Measurements from ENCODE around the gene TAF11. TPM values are rescaled to one million over a fixed set of nuclear protein-coding genes. Genes with fewer than 3 reads are reported as not detected.
"Not testable (repeated sequence)": the region's sequence is repeated elsewhere in the genome, so short reads cannot be mapped to it uniquely, and the experiment has no call there.

Gene TAF11
- total and polyA plus RNA-seq, 4 donors, result 7.3 to 16.0 (median 12.1) TPM

- DNase-seq (ENCODE audit: low spot score), result no peak
- Histone ChIP-seq H3K27me3 (ENCODE audit: control insufficient read depth in 4 of 4, insufficient read depth in 4 of 4, low read length in 3 of 4) (no peaks in the 10 kb centered on the region), H3K9me3 (ENCODE audit: control insufficient read depth in 4 of 4, low read length in 3 of 4) (no peaks in the 10 kb centered on the region), H3K27ac (ENCODE audit: low read depth in 1 of 2, low read length in 2 of 2) (no peak overlapping the region), H3K4me3 (ENCODE audit: low read depth in 1 of 3, low read length in 3 of 3) (no peak overlapping the region), H3K9ac (ENCODE audit: low read depth in 1 of 2, low read length in 2 of 2) (no peak overlapping the region), H3K4me1 (ENCODE audit: control insufficient read depth in 4 of 4, insufficient read depth in 4 of 4, low read length in 3 of 4) (no peaks in the 10 kb centered on the region), H3K36me3 (ENCODE audit: control insufficient read depth in 4 of 4, insufficient read depth in 3 of 4, low read depth in 1 of 4, low read length in 3 of 4) (peaks cover 5 to 39% (median 33%) of the 10 kb centered on the region in 4 donors)
- WGBS, result 91% methylated on average over 4 of the region's 4 CpGs
- TF ChIP-seq GABPA (IDR thresholded peaks at IDR 0.05 in 1 of 2, conservative IDR thresholded peaks at IDR 0.05 in 1 of 2) (no peak), ATF3 (IDR thresholded peaks at IDR 0.05) (no peak), SP1 (IDR thresholded peaks at IDR 0.05) (no peak), TAF1 (conservative IDR thresholded peaks at IDR 0.05) (no peak), FOXA2 (IDR thresholded peaks at IDR 0.05) (no peak)
Observed at GRCh38 chr6:34852406-34853085, 35.3 kb downstream of the TAF11 start.

- Histone ChIP-seq H3K4me1 (ENCODE audit: control insufficient read depth in 4 of 4, insufficient read depth in 4 of 4, low read length in 3 of 4) (no peaks in the 10 kb centered on the region), H3K36me3 (ENCODE audit: control insufficient read depth in 4 of 4, insufficient read depth in 3 of 4, low read depth in 1 of 4, low read length in 3 of 4) (peaks cover 0 to 27% (median 21%) of the 10 kb centered on the region in 4 donors), H3K27ac (ENCODE audit: low read depth in 1 of 2, low read length in 2 of 2) (no peak overlapping the region), H3K9me3 (ENCODE audit: control insufficient read depth in 4 of 4, low read length in 3 of 4) (no peaks in the 10 kb centered on the region), H3K4me3 (ENCODE audit: low read depth in 1 of 3, low read length in 3 of 3) (no peak overlapping the region), H3K27me3 (ENCODE audit: control insufficient read depth in 4 of 4, insufficient read depth in 4 of 4, low read length in 3 of 4) (no peaks in the 10 kb centered on the region), H3K9ac (ENCODE audit: low read depth in 1 of 2, low read length in 2 of 2) (no peak overlapping the region)
- no peak for TF ChIP-seq NR2F2 (IDR thresholded peaks at IDR 0.05)
- no peak for TF ChIP-seq GABPA (IDR thresholded peaks at IDR 0.05 in 1 of 2, conservative IDR thresholded peaks at IDR 0.05 in 1 of 2)
- no peak for TF ChIP-seq YY1 (IDR thresholded peaks at IDR 0.05)
- DNase-seq (ENCODE audit: low spot score), result no peak
- 98% methylated on average over 1 of the region's 1 CpG for WGBS
Observed at GRCh38 chr6:34851361-34851760, 36.5 kb downstream of the TAF11 start.

- not testable (repeated sequence) for H3K4me3 ChIP-seq (ENCODE audit: low read depth in 1 of 3, low read length in 3 of 3); H3K4me1 ChIP-seq (ENCODE audit: control insufficient read depth in 4 of 4, insufficient read depth in 4 of 4, low read length in 3 of 4); H3K9ac ChIP-seq (ENCODE audit: low read depth in 1 of 2, low read length in 2 of 2); H3K9me3 ChIP-seq (ENCODE audit: control insufficient read depth in 4 of 4, low read length in 3 of 4); DNase-seq (ENCODE audit: low spot score); H3K27ac ChIP-seq (ENCODE audit: low read depth in 1 of 2, low read length in 2 of 2); H3K27me3 ChIP-seq (ENCODE audit: control insufficient read depth in 4 of 4, insufficient read depth in 4 of 4, low read length in 3 of 4)
- peaks cover 0 to 16% (median 9%) of the 10 kb centered on the region in 4 donors for H3K36me3 ChIP-seq (ENCODE audit: control insufficient read depth in 4 of 4, insufficient read depth in 3 of 4, low read depth in 1 of 4, low read length in 3 of 4)
- WGBS, result 98% methylated on average over 6 of the region's 6 CpGs
Observed at GRCh38 chr6:34849066-34849465, 38.8 kb downstream of the TAF11 start.

- DNase-seq (ENCODE audit: low spot score), result no peak
- 98% methylated on average over 15 of the region's 15 CpGs for WGBS
- Histone ChIP-seq H3K27ac (ENCODE audit: low read depth in 1 of 2, low read length in 2 of 2) (no peak overlapping the region), H3K27me3 (ENCODE audit: control insufficient read depth in 4 of 4, insufficient read depth in 4 of 4, low read length in 3 of 4) (no peaks in the 10 kb centered on the region), H3K9ac (ENCODE audit: low read depth in 1 of 2, low read length in 2 of 2) (no peak overlapping the region), H3K36me3 (ENCODE audit: control insufficient read depth in 4 of 4, insufficient read depth in 3 of 4, low read depth in 1 of 4, low read length in 3 of 4) (peaks cover 5 to 33% (median 21%) of the 10 kb centered on the region in 4 donors), H3K4me1 (ENCODE audit: control insufficient read depth in 4 of 4, insufficient read depth in 4 of 4, low read length in 3 of 4) (no peaks in the 10 kb centered on the region), H3K4me3 (ENCODE audit: low read depth in 1 of 3, low read length in 3 of 3) (no peak overlapping the region), H3K9me3 (ENCODE audit: control insufficient read depth in 4 of 4, low read length in 3 of 4) (no peaks in the 10 kb centered on the region)
- TF ChIP-seq EGR1 (IDR thresholded peaks at IDR 0.05; ENCODE audit: low read depth in 2 of 2) (no peak), RAD21 (IDR thresholded peaks at IDR 0.05) (no peak), TAF1 (conservative IDR thresholded peaks at IDR 0.05) (no peak), RXRA (IDR thresholded peaks at IDR 0.05) (no peak), SP1 (IDR thresholded peaks at IDR 0.05) (no peak), NR2F2 (IDR thresholded peaks at IDR 0.05) (no peak)
Observed at GRCh38 chr6:34839666-34840352, 48.0 kb downstream of the TAF11 start.

Data from liver (tissue), 9 donors.